Measurements from ENCODE around the gene PANK2. TPM values are rescaled to one million over a fixed set of nuclear protein-coding genes. Genes with fewer than 3 reads are reported as not detected.

PANK2 gene
- total RNA-seq, 4 donors from 2014 or later: 26.6 to 40.9 (median 27.4) TPM

DNA sequence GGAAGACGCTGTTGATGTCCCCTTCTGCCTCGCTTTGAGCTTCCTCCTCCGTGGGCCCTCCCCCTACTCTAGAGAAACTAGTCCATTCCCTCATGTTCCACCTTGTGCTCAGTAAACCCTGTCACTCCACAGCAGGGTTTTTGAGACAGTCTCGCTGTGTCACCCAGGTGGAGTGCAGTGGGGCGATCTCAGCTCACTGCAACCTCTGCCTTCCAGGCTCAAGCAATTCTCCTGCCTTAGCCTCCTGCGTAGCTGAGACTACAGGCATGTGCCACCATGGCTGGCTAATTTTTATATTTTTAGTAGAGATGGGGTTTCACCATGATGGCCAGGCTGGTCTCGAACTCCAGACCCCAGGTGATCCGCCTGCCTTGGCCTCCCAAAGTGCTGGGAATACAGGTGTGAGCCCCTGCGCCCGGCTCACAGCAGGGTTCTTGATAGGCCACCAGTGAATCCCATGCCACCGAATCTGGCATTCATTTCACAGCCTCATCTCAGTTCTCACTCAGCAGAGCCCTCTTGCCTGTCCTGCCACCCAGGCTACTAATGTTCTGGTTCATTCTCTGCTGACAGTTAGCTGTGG, 36.0 kb downstream of the PANK2 start:
- Histone ChIP-seq H3K27me3 (no peaks in the 10 kb centered on the region), H3K4me1 (peaks cover 36% of the 10 kb centered on the region), H3K9me3 (no peaks in the 10 kb centered on the region), H3K36me3 (peaks cover 40% of the 10 kb centered on the region), H3K27ac (no peak overlapping the region), H3K4me3 (no peak overlapping the region)
- WGBS: 94% methylated on average over 11 of the region's 11 CpGs
- TF ChIP-seq CTCF (IDR thresholded peaks at IDR 0.05) (no peak), POLR2A (IDR thresholded peaks at IDR 0.05) (no peak), EP300 (IDR thresholded peaks at IDR 0.05) (no peak), POLR2AphosphoS5 (IDR thresholded peaks at IDR 0.05) (no peak)
- no peak for DNase-seq (ENCODE audit: low spot score in 2 of 2)

- Histone ChIP-seq H3K4me1 (peaks cover 38% of the 10 kb centered on the region), H3K27me3 (no peaks in the 10 kb centered on the region), H3K4me3 (no peak overlapping the region), H3K9me3 (no peaks in the 10 kb centered on the region), H3K27ac (no peak overlapping the region), H3K36me3 (peaks cover 32% of the 10 kb centered on the region)
- TF ChIP-seq EP300 (IDR thresholded peaks at IDR 0.05) (no peak), POLR2A (IDR thresholded peaks at IDR 0.05) (no peak), CTCF (IDR thresholded peaks at IDR 0.05) (no peak), POLR2AphosphoS5 (IDR thresholded peaks at IDR 0.05) (no peak)
- 63% methylated on average over 9 of the region's 9 CpGs for whole genome bisulfite sequencing
- no peak for DNase-seq (ENCODE audit: low spot score in 2 of 2)
These were observed 36.9 kb downstream of the PANK2 start for GRCh38 chr20:3925899-3926638.

GRCh38 chr20:3927486-3928291, 38.5 kb downstream of the PANK2 start:
- peak in 1 of 3 donors; percentile 31 for TF ChIP-seq POLR2AphosphoS5 (IDR thresholded peaks at IDR 0.05)
- no peak for TF ChIP-seq POLR2A (IDR thresholded peaks at IDR 0.05)
- no peak for TF ChIP-seq EP300 (IDR thresholded peaks at IDR 0.05)
- no peak for TF ChIP-seq CTCF (IDR thresholded peaks at IDR 0.05)
- Histone ChIP-seq H3K36me3 (peaks cover 26% of the 10 kb centered on the region), H3K27me3 (no peaks in the 10 kb centered on the region), H3K27ac (no peak overlapping the region), H3K4me1 (peaks cover 47% of the 10 kb centered on the region), H3K9me3 (no peaks in the 10 kb centered on the region), H3K4me3 (no peak overlapping the region)
- no peak for DNase-seq (ENCODE audit: low spot score in 2 of 2)
- 54% methylated on average over 10 of the region's 10 CpGs for WGBS

DNA sequence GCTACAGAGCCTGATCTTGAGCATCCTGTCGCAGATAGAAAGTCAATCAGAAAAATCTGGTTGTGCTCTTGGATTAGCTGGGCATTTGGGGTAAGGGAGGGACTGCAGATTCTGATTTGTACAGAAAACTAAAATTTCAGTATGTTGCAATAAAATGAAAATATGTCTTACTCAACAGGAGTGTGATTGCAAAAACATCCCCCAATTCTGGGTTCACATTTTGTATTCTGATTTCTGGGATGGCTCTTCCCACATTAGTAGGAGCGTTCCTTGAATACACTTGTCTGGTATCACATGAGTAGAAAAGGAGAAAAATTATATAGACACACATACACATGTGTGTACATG, 40.5 kb downstream of the PANK2 start:
- no peak for DNase-seq (ENCODE audit: low spot score in 2 of 2)
- Histone ChIP-seq H3K4me1 (peaks cover 41% of the 10 kb centered on the region), H3K4me3 (no peak overlapping the region), H3K27ac (no peak overlapping the region), H3K9me3 (no peaks in the 10 kb centered on the region), H3K27me3 (no peaks in the 10 kb centered on the region), H3K36me3 (peaks cover 8% of the 10 kb centered on the region)
- 70% methylated on average over 2 of the region's 2 CpGs for WGBS
- TF ChIP-seq CTCF (IDR thresholded peaks at IDR 0.05) (no peak), EP300 (IDR thresholded peaks at IDR 0.05) (no peak), POLR2A (IDR thresholded peaks at IDR 0.05) (no peak), POLR2AphosphoS5 (IDR thresholded peaks at IDR 0.05) (no peak)

Data from suprapubic skin (tissue), 4 donors.